ENCODE measurements around the gene VDR.

GRCh38 chr12:47941475-47941780 lies 36.6 kb upstream of the VDR start:
- TF ChIP-seq POLR2AphosphoS5 (IDR thresholded peaks at IDR 0.05; ENCODE audit: borderline replicate concordance, low read depth, low read length) = no peak
- no peak for TF ChIP-seq EZH2 (IDR thresholded peaks at IDR 0.05)
